HG03280 (cell line): ENCODE data around the gene IL31.

Experiments
- ATAC-seq: cut with Tn5 transposase; IDR thresholded peaks from one replicate; pipeline ENCODE4 v1.9.1; 2021; ENCODE audit warnings: mild to moderate bottlenecking, moderate library complexity; ENCODE audit not compliant: unreplicated experiment

Gene IL31

DNA sequence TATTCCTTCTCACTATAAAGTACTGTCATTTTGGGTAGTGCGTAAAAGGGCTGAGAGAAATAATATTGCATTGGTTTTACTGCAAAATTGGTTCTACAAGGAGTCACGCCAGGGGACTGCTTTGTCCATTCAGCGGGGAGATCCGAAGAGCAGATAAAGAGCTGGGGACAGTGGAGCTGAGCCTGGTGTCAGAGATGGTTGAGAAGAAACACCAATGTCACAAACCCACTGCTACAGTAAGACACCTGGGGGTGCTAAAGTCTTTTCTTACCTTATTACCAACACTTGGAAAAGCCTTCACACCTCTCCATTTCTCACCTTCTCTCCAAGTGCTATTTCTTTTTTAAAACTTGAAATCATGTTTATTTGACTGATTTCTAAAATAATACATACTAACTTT lies 14.1 kb downstream of the IL31 start:
- ATAC-seq, result no peak

DNA sequence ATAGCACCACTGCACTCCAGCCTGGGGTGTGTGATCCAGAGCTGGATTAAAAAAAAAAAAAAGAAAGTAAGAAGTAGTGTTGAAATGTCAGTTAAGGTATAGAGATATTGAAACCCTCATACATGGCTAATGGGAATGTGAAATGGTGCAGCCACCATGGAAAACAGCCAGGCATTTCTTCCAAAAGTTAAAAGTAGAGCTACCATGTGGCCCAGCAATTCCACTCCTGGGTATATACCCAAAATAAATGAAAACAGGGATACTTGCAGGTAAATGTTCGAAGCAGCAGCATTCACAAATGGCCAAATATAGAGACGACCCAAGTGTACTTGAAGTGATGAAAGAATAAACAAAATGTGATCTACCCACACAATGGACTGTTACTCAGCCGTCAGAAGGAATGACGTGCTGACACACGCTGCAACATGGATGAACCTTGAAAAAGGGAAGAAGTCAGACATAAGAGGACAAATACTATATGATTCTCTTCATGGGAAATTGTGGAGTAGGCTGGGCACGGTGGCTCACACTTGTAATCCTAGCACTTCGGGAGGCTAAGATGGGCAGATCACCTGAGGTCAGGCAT lies 15.2 kb downstream of the IL31 start:
- ATAC-seq, result no peak

DNA sequence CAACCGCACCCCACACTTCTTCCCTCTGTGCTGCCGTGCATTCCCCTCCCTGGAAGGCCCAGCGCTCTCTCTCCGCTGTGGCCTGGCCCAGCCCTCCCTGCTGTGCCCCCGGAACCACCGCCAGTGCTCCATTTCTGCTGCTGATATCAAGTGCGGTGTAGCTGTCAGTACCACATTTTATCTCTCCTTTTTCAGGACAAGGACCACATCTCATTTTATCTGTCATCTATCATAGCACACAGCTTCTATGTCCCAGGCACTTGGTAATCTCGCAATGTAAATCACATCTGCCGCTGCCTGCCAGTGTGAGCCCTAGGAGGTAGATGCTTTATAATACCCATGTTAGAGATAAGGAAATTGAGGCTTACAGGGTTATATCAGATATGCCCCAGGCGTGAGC lies 18.3 kb downstream of the IL31 start:
- no peak for ATAC-seq

DNA sequence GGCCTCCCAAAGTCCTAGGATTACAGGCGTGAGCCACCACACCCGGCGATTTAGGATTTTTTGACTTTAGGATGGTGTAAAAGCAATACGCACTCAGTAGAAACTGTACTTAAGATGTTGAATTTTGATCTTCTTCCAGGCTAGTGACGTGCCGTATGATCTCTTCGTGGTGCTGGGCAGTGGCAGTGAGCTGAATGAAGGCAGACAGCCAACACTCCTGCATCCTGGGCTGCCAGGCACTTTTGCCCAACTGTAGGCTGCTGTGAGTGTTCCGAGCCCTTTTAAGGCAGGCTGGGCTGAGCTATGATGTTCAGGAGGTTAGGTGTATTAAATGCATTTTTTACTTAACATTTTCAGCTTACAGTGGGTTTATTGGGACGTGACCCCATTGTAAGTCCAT lies 21.3 kb downstream of the IL31 start:
- ATAC-seq, result no peak

DNA sequence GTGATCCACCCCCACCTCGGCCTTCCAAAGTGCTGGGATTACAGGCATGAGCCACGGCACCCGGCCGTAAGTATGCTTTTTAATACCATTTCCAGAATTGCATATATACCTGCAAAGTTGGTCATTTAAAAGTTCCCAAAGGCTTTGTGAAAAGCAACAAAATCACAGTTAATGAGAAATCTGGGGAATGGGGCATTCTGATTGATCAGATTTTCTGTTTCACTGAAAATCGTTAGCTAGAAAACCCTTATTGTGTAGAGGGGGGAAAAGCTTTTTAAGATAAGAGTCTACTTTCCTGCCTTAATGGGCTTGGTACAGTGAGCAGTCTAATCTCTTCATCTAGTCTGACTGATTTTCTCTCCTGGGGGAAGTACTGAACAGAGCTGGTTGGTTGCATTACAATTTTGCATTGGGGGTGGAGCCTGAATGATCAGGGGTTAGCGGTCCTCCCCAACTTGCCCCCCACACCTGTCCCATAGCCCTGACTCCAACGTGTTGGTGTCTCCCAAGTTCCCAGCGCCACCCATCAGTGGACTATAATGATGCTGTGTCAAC lies 23.8 kb downstream of the IL31 start:
- ATAC-seq, result no peak

DNA sequence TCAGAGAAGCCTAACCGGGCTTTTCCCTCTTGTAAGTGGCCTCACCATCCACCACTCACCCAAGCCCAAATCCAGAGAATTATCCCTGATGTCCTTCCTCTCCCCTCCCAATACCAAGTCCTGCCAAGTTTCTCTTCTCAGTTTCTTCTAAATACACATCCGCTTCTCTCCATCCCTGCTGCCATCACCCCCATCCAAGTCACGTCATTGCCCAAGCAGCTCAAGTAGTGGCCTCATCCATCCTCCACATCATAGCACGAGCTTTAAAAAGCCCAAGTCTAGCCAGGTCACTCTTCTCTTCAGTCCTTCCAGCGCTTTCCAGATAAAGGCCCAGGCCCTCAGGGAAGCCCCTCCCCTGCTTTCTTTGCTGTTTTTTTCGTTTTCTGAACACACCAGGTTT lies 25.4 kb downstream of the IL31 start:
- no peak for ATAC-seq

DNA sequence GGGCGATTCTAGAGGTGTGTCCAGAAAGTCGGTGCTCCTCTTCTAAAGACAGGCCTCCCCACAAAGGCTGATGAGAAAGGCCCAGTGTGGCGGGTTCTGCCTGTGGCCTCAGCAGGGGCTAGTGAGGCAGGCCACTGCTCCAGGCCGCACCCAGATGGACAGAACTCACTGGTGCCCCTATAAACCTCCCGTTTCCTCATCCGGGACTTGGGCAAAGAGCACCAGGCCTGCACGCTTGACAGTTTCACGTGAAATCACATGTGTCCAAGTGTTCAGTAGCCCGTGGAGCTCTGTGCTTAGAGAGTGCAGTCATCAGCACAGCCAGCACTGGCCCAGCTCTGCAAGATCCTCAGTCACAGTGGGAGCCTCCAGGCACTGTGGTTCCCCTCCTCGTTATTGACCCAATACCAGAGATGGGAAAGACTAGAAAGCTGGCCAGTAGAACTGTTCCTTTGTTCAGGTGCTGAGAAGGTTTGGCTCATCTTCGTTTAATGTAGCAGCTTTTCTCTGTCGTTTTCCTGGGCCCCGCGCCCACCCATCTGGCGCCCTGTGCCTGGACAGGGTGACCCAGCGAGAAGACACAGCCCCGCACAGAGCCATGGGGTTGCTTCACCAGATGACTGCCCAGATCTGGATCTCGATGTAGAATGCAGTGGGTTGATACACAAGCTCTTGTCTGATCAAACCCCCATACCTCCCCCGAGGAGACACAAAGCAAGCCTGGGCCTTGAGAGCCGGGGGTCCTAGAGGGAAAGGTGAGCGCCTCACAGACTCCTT lies 26.3 kb downstream of the IL31 start:
- ATAC-seq, result no peak

DNA sequence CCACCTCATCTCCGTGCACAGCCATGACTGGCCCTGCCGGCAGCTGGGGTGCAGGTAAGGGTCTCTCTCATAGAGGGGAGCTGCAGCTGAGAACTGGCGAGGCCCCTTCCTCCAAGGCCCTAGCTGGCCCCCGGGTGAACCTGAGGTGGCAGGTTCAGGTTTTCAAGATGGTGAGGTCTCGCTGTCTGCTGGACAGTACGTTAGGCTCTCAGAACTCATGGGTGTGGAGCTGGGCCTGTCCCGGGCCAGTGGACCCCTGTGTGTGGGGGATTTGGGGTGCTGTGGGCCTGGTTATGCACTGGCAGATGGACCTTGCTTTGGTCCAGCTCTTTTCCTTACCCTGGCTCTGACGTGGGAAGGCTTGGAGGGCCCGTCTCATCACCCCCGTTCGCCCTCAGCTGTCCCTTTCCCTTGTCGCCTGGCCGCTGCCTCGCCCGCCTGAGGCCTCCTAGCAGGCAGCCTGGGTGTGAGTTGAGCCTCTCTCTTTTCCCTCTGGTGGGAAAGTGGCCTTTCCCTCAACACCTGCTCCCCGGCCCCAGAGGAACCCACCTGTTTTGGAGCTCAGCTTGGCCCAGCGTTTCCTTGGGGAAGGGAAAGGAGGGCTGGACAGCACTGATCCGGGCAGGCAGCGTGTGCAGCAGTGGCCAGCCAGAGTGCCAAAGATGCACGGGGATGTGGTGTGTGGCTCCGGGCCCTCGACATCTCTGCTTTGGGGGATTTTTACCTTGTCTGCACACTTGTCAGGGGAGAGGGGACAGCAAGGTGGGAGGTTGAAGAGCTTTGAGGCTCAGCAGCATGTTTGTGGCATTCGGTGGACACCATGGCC lies 28.3 kb downstream of the IL31 start:
- no peak for ATAC-seq

DNA sequence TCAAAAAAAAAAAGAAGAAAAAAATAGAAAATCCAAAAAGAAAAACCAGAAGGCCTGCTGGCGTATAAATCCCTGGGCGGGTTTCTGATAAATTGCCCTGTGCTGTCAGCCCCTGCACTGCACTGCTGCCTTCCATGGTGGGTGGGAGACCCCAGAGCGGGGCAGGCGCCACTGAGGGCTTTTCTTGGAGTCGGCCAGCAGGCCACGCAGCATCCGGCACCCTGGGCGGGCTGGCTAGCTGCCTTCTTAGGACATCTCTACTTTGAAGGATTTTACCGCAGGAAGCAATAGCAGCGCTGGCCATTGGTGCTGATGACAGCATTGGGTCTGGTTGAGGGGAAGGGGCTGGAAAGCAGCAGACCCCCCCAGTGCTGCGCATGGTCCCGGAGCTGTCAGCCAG lies 29.1 kb downstream of the IL31 start:
- no peak for ATAC-seq

DNA sequence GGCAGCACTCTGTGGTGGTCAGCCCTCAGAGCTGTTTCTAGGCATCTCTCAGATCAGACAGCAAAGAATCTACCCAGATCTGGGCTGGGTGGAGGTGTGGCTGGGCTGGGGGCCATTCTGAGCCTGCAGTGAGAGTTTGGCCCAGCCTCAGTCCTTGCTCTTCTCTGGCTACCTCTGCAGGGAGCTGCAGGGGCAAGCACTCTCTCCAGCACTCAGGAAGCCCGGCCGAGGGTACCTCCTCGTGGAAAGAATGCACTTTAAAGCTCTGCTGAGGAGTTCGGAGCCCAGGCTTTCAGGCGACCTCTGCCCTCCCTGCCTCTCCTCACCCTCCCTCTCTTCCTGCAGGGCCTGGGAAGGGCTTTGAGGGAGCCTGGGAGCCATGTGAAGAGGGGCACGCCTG lies 31.2 kb downstream of the IL31 start:
- ATAC-seq, result no peak

DNA sequence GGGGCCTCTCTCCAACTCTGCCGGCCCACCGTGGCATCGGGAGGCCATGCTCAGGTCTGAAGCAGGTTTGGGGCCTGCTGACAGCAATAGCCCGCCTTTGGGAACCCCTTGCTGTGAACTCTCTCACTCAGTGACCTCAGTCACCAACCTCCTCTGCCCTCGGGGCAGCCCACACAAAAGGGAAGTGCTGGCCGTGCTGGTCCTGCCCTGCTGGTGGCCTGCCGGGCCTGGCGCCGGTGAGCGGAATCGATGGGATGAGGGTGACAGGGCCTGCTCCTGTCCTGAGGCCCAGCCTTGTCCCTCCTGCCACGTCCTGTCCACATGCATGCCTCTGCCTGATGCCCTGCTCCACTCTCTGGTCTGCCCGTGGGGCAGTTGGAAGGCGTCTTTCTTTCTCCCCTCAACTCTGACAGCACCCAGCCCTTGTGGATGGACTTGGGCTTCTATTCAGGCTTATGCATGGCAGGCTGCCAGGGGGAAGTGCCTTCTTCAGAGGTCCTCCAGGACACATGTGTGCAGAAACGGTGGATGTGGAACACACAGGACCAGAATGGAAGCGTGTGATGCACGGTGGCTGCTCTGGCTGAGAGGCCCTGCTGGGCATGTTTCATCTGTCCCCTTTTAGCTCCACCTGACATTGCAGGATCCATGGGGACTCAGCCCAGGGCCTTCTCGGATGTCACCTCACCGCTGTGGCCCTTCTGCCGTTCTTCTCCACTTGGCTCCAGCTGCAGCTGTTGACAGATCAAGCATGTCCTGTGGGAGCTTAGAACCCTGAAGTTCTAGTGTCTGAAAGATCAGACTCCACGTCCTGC lies 31.9 kb downstream of the IL31 start:
- ATAC-seq, result no peak

DNA sequence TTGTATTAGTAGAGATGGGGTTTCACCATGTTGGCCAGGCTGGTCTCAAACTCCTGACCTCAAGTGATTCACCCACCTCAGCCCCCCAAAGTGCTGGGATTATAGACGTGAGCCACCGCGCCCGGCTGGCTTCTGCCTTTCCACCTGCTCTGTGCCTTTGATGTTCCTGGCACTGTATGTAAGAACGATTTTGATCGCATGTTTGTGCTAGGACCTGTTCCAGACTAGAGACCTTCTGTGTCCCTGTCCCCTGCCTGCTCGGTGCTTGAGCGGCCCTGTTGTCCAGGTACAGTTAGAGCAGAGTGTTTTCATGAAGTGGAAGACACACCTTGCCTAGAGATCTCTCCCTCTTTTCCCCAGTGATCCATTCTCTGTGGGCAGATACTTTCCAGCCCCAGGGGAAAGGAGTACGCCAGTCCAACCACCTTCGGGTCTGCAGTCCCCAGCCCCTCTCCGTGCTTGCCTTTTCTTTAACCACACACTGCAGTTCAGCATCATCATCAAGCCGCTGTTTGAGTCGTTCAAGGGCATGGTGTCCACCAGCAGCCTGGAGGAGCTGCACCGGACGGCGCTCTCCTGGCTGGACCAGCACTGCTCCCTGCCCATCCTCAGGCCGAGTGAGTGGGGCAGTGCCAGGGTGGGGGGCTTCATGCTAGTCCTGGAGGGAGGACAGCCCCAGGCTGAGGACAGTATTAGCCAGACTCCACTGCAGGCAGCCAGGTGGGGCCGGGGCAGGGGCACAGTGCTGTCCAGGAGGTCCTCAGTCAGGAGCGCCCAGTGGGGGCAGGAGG lies 33.4 kb downstream of the IL31 start:
- ATAC-seq, result no peak

DNA sequence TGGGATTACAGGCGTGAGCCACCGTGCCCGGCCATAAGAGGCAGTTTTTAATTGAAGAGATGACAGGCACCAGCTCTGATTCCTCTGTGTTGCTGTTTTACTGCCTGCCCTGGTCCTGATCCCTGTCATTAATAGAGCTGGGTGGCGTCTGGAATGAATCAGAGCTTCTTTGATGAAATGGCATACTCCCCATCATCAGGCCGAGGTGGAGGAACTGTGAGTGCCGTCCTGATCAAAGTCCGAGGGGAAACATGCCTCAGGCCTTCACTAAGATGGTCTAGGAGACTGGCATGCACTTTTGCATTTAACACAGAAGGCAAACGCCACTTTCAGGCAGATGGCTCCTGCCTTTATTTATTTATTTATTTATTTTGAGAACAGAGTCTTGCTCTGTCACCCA lies 34.1 kb downstream of the IL31 start:
- no peak for ATAC-seq

DNA sequence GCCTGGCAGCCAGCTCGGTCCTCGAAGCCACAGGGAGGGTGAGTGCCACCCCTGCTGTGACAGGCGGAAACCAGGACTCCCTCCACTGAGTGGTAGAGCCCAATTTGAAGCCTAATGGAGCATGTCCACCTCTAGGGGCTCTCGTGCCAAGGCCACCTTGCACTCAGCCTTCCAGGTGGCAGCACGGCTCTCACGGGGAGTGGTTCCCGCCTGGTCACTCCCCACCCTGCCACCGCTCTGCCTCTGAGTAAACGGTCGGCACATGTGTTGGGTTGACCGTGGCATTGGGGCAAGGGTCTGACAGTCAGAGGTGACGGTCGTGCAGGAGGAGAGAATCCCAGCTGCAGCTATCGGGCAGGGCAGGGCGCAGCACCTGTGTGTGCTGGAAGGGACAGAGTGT lies 34.8 kb downstream of the IL31 start:
- no peak for ATAC-seq

DNA sequence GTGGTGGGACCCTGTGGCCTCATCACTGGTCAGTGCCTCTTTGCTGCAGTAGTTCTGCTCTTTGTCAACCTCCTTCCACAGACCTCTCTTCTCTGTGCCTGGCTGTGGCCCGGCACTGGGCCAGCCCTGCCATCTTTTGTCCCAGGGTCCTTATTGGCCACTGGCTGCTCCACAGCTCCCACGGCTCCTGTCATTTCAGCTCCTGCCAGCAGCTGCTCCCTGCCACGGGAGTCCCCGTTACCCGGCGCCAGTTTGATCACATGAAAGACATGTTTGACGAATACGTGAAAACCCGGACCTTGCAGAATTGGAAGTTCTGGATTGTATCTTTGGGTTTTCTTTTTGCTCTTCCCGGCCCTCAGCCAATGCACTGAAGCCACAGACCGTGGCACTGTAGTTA lies 35.4 kb downstream of the IL31 start:
- no peak for ATAC-seq

DNA sequence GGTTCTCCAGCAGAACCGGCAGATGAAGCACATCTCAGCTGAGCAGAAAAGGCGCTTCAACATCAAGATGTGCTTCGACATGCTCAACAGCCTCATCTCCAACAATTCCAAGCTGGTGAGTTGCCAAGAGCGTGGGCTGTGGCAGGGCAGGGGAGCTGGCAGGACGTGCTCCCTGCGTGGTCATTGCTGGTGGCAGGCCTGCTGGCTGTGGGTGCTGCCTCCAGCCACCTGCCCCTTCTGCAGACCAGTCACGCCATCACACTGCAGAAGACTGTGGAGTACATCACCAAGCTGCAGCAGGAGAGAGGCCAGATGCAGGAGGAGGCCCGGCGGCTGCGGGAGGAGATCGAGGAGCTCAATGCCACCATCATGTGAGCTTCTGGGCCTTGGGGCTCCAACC lies 35.8 kb downstream of the IL31 start:
- no peak for ATAC-seq

DNA sequence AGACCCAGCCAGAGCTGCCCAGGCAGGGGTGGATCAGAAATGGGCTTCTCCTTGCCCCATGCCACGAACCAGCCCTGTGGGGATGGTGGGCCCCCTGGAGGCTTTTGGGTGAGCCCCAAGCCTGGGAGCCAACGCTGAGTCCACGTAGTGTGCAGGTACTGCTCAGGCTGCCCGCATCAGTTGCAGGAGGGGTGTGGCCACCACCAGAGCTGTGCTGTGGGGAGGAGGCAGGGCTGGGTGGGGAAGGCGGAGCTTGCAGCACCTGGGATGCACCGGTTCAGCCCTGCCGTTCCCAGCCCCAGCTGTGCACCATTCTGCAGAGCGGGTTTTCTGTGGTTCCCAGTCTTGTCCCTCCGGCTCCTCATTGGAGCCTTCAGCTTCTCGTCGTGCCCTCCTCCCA lies 36.3 kb downstream of the IL31 start:
- no peak for ATAC-seq

DNA sequence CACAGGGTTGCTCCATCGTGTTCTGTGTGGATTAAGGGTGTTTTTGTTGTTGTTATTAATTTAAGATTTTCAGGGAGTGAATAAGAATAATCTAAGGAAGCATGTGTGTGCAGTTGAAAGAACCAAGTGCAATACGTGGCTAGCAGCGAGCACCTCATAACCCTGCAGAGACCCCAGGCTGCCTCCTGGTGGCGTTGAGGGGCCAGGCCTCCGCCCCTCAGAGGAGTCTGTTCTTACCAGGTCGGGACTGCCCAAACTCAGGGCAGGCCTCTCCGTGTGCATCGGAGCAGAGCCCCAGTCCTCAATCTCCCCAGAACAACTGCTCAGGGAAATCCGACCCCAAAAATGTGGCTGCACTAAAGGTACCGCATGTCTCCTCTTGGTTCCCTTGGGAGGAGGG lies 36.8 kb downstream of the IL31 start:
- no peak for ATAC-seq

DNA sequence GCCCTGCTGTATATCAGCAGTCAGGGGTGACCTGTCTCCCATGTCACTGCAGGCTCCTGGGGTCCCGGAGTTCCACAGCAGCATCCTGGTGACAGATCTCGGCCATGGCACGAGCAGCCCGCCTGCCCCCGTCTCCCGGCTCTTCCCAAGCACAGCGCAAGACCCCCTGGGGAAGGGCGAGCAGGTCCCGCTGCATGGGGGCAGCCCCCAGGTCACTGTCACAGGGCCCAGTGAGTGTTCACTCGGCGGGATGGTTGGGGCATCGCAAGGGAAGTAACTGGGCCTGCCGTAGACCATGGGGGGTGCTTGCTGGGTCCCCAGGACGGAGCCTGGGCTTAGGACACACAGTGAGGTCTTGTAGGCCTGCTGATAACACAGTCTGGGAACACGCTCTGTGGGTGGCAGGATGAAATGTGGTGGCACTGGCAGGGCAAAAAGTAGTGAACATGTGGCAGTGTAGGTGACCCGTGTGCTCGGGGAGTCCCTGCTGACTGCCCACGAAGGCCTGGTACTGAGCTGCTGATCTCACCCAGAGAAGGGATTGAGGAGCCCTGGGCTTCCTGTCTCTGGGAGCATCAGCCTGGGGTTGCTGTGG lies 38.5 kb downstream of the IL31 start:
- ATAC-seq, result no peak
